HCT116 (cell line): ENCODE data around the gene PTPRQ. TPM values are rescaled to one million over a fixed set of nuclear protein-coding genes. Genes with fewer than 3 reads are reported as not detected.

Experiments used
- ATAC-seq: fragments of 200-7000 bp; cut with Tn5 transposase; 2 replicates; pipeline ENCODE4 v1.9.1; 2020; ENCODE audit warnings: mild to moderate bottlenecking, moderate library complexity
- BruUV-seq: library from RNA; stranded (reverse); fragments of 400-500 nt; replicated peaks from 2 replicates; lab custom pipeline; 2021; lab: Mats Ljungman, UMichigan
- CTCF ChIA-PET: fragments of 300-600 bp; sonication (Branson Sonifier 250); formaldehyde crosslinking; loops from one replicate; lab custom pipeline; 2021; ENCODE audit warnings: antibody characterized with exemption; lab: Charles Lee
- POLR2A ChIA-PET: fragments of 300-600, 350-600 bp; sonication (Branson Sonifier 250); formaldehyde crosslinking; loops from one replicate; lab custom pipeline; 2021; ENCODE audit warnings: antibody characterized with exemption; lab: Charles Lee
- RAD21 ChIA-PET, 2 experiments: fragments of 300-600 bp; sonication (Branson Sonifier 250); formaldehyde crosslinking; loops; one replicate each; lab custom pipeline; 2023; ENCODE audit warnings: low total read pairs in 2 of 2; ENCODE audit not compliant: uncharacterized antibody in 2 of 2, unreplicated experiment in 2 of 2, low non-redundant PET in 1 of 2; lab: Charles Lee
- DNase-seq: peaks from one replicate; pipeline ENCODE4 v3.0.0-alpha.2; 2010; ENCODE audit warnings: low read depth, low spot score
- H2AFZ ChIP-seq: fragments of 200-600 bp; shearing (Covaris generic), sonication (generic); 2 replicates; pipeline ENCODE4 v1.6.1; 2017; ENCODE audit warnings: low read depth, mixed run types, mixed read lengths, antibody characterized with exemption, low read length; ENCODE audit not compliant: poor library complexity, severe bottlenecking
- H3K27ac ChIP-seq: 2 replicates; pipeline ENCODE4 v1.5.1; 2012; ENCODE audit warnings: low read depth, low read length
- H3K27me3 ChIP-seq: fragments of 200-600 bp; sonication (generic); 2 replicates; pipeline ENCODE4 v1.6.1; 2016; ENCODE audit warnings: mixed run types, low read length, mixed read lengths; ENCODE audit not compliant: insufficient read depth
- H3K36me3 ChIP-seq, 2 experiments: fragments of 200-500 bp in 1 of 2; fragments of 200-600 bp in 1 of 2; sonication (Bioruptor generic) in 1 of 2; sonication (generic) in 1 of 2; 2 replicates each; pipeline versions ENCODE4 v1.5.1 to v1.6.1; 2014 to 2016; ENCODE audit warnings: low read length in 2 of 2, inconsistent platforms in 1 of 2, mixed read lengths in 1 of 2, mixed run types in 1 of 2; ENCODE audit not compliant: insufficient read depth in 2 of 2, control insufficient read depth in 1 of 2
- H3K4me1 ChIP-seq, 2 experiments: fragments of 200-600 bp in 1 of 2; sonication (generic) in 1 of 2; 2 replicates each; pipeline versions ENCODE4 v1.5.1 to v1.6.1; 2012 to 2017; ENCODE audit warnings: low read length in 2 of 2, inconsistent platforms in 1 of 2, mild to moderate bottlenecking in 1 of 2, mixed read lengths in 1 of 2, mixed run types in 1 of 2, moderate library complexity in 1 of 2; ENCODE audit not compliant: insufficient read depth in 2 of 2, control insufficient read depth in 1 of 2
- H3K4me2 ChIP-seq: fragments of 200-600 bp; sonication (generic); 2 replicates; pipeline ENCODE4 v1.6.1; 2017; ENCODE audit warnings: mixed run types, low read length, mixed read lengths
- H3K4me3 ChIP-seq, 2 experiments: fragments of 200-600 bp in 1 of 2; sonication (generic) in 1 of 2; replicated peaks in 1 of 2; 2 replicates each; pipeline ENCODE4 v1.5.1; 2011 to 2016; ENCODE audit warnings: low read length in 2 of 2, control low read depth in 1 of 2, low read depth in 1 of 2, mild to moderate bottlenecking in 1 of 2, mixed read lengths in 1 of 2, mixed run types in 1 of 2
- H3K79me2 ChIP-seq: fragments of 200-600 bp; sonication (generic); 2 replicates; pipeline ENCODE4 v1.6.1; 2017; ENCODE audit warnings: mild to moderate bottlenecking, mixed run types, low read length, moderate library complexity, mixed read lengths; ENCODE audit not compliant: insufficient read depth
- H3K9ac ChIP-seq: fragments of 200-600 bp; sonication (generic); 2 replicates; pipeline ENCODE4 v1.6.1; 2016; ENCODE audit warnings: low read length, mixed read lengths
- H3K9me2 ChIP-seq: fragments of 200-600 bp; sonication (generic), shearing (Covaris generic); 2 replicates; pipeline ENCODE4 v1.6.1; 2017; ENCODE audit warnings: mixed run types, mild to moderate bottlenecking, moderate library complexity; ENCODE audit not compliant: insufficient read depth
- H3K9me3 ChIP-seq, 2 experiments: fragments of 200-500 bp in 1 of 2; fragments of 200-600 bp in 1 of 2; sonication (Bioruptor generic) in 1 of 2; sonication (generic) in 1 of 2; 2 replicates each; pipeline ENCODE4 v1.6.1; 2014 to 2017; ENCODE audit warnings: low read length in 2 of 2, mixed read lengths in 2 of 2, inconsistent platforms in 1 of 2, low read depth in 1 of 2, mild to moderate bottlenecking in 1 of 2, mixed run types in 1 of 2, moderate library complexity in 1 of 2; ENCODE audit not compliant: control insufficient read depth in 1 of 2, insufficient read depth in 1 of 2
- H4K20me1 ChIP-seq: fragments of 200-600 bp; sonication (generic), shearing (Covaris generic); 2 replicates; pipeline ENCODE4 v1.6.1; 2017; ENCODE audit warnings: mixed run types, mild to moderate bottlenecking, moderate library complexity; ENCODE audit not compliant: insufficient read depth
- EGR1 ChIP-seq: IDR thresholded peaks from 2 replicates; pipeline ENCODE4 v1.6.1; 2012; ENCODE audit warnings: low read depth
- ELF1 ChIP-seq: IDR thresholded peaks from 2 replicates; pipeline ENCODE4 v1.6.1; 2012; ENCODE audit warnings: low read depth, borderline replicate concordance
- EZH2 ChIP-seq: fragments of 200-600 bp; sonication (generic); IDR thresholded peaks from 2 replicates; pipeline ENCODE4 v1.6.1; 2017; ENCODE audit warnings: antibody characterized with exemption, mixed run types
- JUND ChIP-seq: IDR thresholded peaks from 2 replicates; pipeline ENCODE4 v1.6.1; 2012
- POLR2A ChIP-seq: IDR thresholded peaks from 2 replicates; pipeline ENCODE4 v1.7.0; 2011; ENCODE audit warnings: borderline replicate concordance; ENCODE audit not compliant: insufficient read depth, insufficient read length; ENCODE audit errors: extremely low read depth
- POLR2AphosphoS5 ChIP-seq: IDR thresholded peaks from 2 replicates; pipeline ENCODE4 v1.6.1; 2011; ENCODE audit warnings: mild to moderate bottlenecking, low read depth, low read length, moderate library complexity
- RAD21 ChIP-seq: IDR thresholded peaks from 2 replicates; pipeline ENCODE4 v1.6.1; 2012; ENCODE audit warnings: low read depth, mild to moderate bottlenecking
- SIN3A ChIP-seq: IDR thresholded peaks from 2 replicates; pipeline ENCODE4 v1.6.1; 2012; ENCODE audit warnings: low read depth
- SP1 ChIP-seq: IDR thresholded peaks from 2 replicates; pipeline ENCODE4 v1.6.1; 2012; ENCODE audit warnings: low read depth
- TCF7L2 ChIP-seq: IDR thresholded peaks from 2 replicates; pipeline ENCODE4 v1.7.0; 2011; ENCODE audit warnings: borderline replicate concordance, inconsistent platforms; ENCODE audit not compliant: insufficient read depth, insufficient read length; ENCODE audit errors: extremely low read depth
- ZFX ChIP-seq: fragments of 450-650 bp; IDR thresholded peaks from 2 replicates; pipeline ENCODE4 v1.6.1; 2017
- ZNF274 ChIP-seq: fragments of 200-500 bp; sonication (Bioruptor generic); IDR thresholded peaks from 2 replicates; pipeline ENCODE4 v1.6.1; 2014; ENCODE audit warnings: mild to moderate bottlenecking, low read depth, low read length, inconsistent platforms
- intact Hi-C: fragments of 100-400 bp; cut with micrococcal nuclease; formaldehyde crosslinking; loops from 2 replicates; pipeline ENCODE4 v1.10.0; 2022
- total RNA-seq: library from RNA; stranded (reverse); gene quantifications from one replicate; pipeline ENCODE4 v1.2.1, GENCODE V29; 2021; ENCODE audit not compliant: unreplicated experiment
- TF ChIP-seq, protein P1 (sequence below): IDR thresholded peaks from 2 replicates; pipeline ENCODE4 v1.6.1; 2012; ENCODE audit warnings: low read depth
- TF ChIP-seq, protein P2 (sequence below): IDR thresholded peaks from 2 replicates; pipeline ENCODE4 v1.6.1; 2012

PTPRQ gene
- total RNA-seq, 1 experiment from 2014 or later: not detected

- no peaks in the 10 kb centered on the region for H3K79me2 ChIP-seq
- H2AFZ ChIP-seq: no peak overlapping the region
- ChIA-PET CTCF (no interaction called here), POLR2A (no interaction called here), RAD21 (no interaction called here)
- no peak overlapping the region for H3K27ac ChIP-seq
- H3K9ac ChIP-seq: no peak overlapping the region
- ATAC-seq: no peak
- TF ChIP-seq, protein P1, sequence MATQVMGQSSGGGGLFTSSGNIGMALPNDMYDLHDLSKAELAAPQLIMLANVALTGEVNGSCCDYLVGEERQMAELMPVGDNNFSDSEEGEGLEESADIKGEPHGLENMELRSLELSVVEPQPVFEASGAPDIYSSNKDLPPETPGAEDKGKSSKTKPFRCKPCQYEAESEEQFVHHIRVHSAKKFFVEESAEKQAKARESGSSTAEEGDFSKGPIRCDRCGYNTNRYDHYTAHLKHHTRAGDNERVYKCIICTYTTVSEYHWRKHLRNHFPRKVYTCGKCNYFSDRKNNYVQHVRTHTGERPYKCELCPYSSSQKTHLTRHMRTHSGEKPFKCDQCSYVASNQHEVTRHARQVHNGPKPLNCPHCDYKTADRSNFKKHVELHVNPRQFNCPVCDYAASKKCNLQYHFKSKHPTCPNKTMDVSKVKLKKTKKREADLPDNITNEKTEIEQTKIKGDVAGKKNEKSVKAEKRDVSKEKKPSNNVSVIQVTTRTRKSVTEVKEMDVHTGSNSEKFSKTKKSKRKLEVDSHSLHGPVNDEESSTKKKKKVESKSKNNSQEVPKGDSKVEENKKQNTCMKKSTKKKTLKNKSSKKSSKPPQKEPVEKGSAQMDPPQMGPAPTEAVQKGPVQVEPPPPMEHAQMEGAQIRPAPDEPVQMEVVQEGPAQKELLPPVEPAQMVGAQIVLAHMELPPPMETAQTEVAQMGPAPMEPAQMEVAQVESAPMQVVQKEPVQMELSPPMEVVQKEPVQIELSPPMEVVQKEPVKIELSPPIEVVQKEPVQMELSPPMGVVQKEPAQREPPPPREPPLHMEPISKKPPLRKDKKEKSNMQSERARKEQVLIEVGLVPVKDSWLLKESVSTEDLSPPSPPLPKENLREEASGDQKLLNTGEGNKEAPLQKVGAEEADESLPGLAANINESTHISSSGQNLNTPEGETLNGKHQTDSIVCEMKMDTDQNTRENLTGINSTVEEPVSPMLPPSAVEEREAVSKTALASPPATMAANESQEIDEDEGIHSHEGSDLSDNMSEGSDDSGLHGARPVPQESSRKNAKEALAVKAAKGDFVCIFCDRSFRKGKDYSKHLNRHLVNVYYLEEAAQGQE: no peak
- TF ChIP-seq POLR2A (no peak), SP1 (no peak), ZFX (no peak), ZNF274 (no peak), SIN3A (no peak), ELF1 (no peak), TCF7L2 (no peak), POLR2AphosphoS5 (no peak), RAD21 (no peak), JUND (no peak), EGR1 (no peak), EZH2 (no peak)
- TF ChIP-seq, protein P2, sequence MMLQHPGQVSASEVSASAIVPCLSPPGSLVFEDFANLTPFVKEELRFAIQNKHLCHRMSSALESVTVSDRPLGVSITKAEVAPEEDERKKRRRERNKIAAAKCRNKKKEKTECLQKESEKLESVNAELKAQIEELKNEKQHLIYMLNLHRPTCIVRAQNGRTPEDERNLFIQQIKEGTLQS: no peak
- no TSS peak for BruUV-seq
- no peak overlapping the region for H3K4me3 ChIP-seq
- no peaks in the 10 kb centered on the region; the same call in none of the 2 replicates for H3K27me3 ChIP-seq
- H3K4me1 ChIP-seq: no peaks in the 10 kb centered on the region
- H4K20me1 ChIP-seq: no peaks in the 10 kb centered on the region; the same call in 1 of the 2 replicates
- H3K4me2 ChIP-seq: no peak overlapping the region
- no peaks in the 10 kb centered on the region for H3K9me3 ChIP-seq
- no peaks in the 10 kb centered on the region for H3K9me2 ChIP-seq
- no peaks in the 10 kb centered on the region for H3K36me3 ChIP-seq
- no peak for DNase-seq
- intact Hi-C loops: no loop called here
These were observed 37.8 kb upstream of the PTPRQ start for GRCh38 chr12:80406253-80406652.
